DLD1 (cell line): ENCODE results near the gene MITF.

Experiments used
- in situ Hi-C: cut with HindIII; loops from 2 replicates; pipeline ENCODE4 v1.10.0; 2017; ENCODE audit warnings: low sequenced_read_pairs

MITF gene

DNA sequence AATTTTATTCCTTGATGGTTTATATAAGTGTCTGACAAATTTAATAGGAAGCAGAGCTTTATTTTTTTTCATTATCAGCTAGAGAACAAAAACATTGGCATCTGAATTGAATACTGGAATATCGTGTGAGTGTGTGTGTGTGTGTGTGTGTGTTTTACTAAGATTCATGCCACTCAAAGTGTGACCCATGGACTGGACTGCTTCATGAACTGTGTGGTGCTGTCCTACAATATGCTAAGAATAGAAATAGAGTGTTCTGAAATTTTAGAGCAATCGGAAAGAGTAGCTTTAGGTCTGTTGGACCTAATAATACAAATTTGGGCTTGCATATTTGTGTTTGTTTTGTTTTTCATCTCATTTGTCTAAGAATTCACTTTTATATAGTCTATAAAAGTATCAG lies 89.6 kb downstream of the MITF start:
- in situ Hi-C loops = no loop called here

DNA sequence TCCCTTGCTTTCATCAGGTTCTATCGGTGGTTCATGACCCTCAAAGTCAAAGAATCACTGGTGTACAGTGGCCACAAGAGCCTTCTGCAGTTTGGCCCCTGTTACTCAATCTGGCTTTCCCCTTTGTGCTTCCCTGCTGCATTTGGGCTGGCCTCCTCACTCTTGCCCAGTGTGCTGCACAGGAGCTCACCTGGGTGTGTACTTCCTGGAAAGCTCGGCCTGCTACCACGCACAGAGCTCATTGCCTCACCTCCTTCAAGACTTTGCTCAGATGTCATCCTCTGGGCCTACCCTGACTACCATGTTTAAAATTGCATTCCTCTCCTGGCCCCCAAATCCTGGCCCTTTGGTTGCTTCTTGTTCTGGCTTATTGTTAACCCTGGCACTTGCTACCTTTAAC lies 90.9 kb downstream of the MITF start:
- in situ Hi-C loops = no loop called here

DNA sequence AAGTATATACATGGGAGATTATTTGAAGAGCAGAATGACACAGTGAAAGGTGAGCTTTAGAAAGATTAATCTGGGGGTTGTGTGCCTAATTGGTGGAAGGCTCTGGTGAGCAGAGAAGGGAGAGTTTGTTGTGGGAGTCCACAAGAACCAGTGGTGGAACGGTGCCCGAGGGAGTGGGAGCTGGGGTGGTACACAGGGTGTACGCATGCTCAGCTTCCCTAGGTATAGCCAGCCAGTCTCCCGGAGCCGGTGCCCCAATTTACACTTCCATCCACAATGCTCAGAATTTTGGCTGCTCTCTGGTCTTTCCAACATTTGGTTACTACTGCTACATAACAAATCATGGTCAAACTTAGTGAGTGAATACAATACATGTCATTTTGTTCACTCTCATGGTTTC lies 92.5 kb downstream of the MITF start:
- in situ Hi-C loops = no loop called here

DNA sequence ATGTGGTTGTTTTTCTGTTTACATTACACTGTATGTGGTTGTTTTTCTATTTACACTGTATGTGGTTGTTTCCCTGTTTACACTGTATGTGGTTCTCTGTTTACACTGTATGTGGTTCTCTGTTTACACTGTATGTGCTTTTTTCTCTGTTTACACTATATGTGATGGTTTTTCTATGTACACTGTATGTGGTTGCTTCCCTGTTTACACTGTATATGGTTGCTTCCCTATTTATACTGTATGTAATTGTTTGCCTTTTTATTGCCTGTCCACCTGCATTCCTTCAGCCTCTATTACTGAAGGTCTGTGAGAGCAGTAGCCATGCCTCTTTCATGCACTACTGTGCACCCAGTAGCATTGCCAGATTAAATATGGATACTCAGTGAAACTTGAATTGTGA lies 94.3 kb downstream of the MITF start:
- in situ Hi-C loops = no loop called here

DNA sequence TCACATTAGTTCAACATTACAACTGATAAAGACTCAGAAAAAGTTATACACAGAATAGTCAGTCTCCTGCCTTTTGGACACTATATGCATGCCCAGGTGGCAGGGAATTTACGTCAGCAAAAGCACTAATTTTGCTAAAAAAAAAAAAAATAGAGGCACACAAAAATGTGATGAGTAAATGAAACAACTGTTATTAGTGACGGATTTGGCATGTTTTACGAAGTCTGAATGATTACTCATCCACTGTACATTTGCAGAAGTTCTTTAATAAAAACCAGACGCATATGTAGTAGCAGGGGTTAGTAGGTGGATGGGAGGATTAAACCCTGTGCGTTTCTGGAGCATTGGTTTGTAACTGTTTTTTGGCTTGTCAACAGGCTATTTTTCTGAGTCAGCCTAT lies 99.0 kb downstream of the MITF start:
- in situ Hi-C loops = no loop called here

DNA sequence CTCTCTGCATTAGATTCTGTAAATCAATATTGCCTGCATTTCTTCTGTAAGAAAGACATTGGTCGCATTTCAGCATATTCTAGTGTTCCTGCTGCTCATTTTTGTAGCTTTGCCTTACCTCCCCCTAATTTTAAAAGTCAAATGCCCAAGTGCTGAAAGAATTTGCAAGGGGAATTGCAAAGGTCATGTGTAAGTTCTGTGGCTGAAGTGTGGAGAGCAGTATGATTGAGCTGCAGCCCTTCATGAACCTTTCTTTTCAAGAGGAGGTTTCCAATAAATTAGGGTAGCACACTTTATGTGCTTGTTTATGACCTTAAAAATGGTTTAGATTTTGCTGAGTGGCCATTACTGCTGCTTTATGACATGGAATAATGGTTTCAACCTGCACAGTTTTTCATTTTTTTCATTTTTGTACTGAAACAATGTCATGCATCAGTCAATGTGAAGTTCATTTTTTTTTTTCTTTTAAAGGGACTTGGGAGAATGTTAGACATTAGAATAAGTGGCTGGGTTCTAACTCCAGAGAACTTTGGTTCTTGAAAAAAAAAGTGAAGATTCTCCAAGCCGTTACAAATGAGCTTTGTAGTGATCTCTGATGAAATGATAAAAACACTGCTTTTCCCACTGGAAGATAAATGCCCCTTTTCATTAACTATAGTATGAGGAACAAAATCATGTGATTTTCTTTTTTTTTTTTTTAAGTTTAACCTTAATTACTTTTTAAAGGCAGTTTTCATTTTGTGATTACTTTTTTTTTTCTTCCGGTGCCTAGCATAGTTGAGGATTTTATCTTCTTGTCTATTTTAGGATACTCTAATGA lies 99.6 kb downstream of the MITF start:
- in situ Hi-C loops = no loop called here

DNA sequence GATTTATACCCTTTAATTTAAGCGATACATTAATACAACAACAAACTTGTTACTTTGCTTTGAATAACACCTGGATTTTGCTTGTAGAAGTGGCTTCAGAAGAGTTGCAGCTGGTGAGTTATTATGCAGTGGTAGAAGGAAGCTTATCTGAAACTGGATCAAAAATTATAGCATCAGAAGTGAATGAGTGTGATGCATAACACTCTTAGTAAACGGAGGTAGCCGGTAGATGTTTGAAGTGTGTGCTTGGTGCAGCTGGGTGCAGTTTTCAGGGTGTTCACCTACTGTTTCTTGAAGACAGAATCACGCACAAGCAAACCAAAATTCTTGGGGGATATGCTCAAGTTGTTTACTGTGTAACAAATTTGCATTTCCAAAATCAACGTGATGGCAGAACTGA lies 103.1 kb downstream of the MITF start:
- in situ Hi-C loops = no loop called here

DNA sequence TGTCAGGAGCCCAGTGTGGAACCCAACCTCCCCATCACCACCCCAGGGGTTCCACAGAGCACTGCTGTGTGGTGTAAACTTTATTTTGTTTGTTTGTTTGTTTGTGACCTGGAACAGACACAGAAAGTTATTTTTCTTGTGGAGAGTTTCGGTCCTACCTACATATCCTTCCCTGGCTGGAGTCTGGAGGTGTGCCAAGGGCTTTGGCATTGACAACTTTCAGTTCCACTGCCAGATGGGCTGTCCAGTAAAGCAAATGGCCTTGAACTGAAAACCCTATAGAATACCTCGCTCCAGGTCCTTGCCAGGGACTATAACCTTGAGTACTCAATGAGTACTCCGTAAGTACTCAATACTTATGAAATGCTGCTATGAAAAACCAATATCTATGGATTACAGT lies 103.5 kb downstream of the MITF start:
- in situ Hi-C loops = no loop called here

DNA sequence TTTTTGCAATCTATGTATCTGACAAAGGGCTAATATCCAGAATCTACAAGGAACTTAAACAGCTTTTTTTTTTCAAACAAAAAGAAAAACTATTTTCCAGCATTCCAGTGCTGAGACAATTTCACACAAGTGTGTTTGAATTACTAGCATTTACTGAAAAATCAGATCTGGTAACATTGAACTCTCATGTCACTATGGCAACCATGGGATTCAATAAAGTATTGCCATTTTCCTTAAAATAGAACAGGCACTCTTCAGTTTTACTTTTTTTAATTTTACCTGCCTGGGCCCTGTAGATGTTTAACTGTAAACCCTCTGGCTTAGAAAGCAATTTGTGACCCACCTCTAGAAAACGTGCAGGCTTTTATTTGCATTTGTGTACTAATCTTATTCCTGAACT lies 105.4 kb downstream of the MITF start:
- in situ Hi-C loops = no loop called here

DNA sequence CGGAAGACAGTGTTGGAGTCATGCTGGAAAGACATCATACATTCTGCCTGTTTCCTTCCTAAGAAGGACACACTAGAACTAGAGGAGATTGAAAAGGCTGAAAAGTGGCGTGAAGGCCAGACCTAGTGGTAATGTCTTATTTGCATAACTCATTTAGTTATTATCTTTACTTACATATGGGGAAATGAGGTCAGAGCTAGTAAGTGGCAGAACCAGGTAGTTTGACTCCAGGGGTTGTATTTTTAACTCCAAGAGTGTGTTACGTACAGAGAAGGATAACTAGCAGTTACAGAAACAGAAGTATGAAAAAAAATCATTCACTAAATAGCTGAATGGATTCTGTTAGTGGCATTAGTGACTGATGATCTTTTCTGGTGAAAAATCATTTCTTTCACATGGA lies 108.0 kb downstream of the MITF start:
- in situ Hi-C loops = no loop called here

DNA sequence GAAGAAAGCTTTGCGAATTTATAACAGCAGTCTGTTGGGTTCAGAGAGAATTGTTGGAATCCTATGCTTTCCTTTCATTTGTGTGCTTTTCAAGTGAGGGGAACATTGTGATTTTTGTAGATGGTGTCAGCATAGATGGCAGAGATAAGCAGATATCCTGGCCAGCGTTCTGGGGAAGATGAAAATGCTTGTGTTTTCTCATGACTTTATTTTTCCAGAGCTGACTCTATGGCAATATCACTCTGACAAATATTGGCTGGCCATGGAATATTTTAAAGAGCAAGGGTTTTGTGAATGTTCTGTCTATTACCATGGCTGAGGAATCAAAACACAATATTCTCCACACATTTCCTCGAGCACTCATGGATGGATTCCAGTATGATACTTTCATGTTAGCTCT lies 108.8 kb downstream of the MITF start:
- in situ Hi-C loops = no loop called here

DNA sequence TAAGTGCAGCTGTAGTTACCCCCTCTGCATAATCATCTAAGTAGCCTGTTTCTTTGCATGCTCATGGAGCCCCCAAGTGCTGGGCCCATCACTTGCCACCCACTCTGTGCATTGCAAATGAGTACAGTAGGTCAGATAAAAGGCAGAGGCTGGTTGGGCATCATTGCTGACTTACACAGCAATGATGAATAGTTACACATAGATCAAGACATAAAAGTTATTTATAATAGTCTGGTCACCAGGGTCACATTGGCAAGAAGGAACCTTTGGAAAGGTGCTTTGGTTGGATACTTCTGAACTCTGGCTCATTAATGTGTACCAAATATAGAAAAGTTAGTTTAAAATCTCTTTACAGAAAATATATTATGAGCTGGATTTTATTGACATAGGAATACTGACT lies 111.6 kb downstream of the MITF start:
- in situ Hi-C loops = no loop called here

DNA sequence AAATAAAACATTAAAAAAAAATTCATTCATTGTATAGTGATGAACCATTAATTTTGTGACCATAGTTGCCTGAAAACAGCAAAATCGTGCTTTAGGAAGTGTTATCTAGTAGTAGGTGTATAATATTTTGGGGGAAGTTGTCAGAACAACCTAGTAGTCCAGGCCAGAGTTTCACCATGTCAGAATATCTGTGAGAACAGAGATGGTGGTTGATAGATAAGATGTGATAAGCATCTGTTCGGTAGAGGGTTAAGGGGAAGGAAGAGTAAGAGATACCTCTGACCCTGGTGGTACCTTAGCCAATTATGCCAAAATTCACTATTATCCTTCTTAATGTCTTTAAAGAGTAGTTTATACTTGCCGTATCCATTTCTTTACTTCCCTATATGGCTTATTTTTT lies 113.8 kb downstream of the MITF start:
- in situ Hi-C loops = no loop called here

DNA sequence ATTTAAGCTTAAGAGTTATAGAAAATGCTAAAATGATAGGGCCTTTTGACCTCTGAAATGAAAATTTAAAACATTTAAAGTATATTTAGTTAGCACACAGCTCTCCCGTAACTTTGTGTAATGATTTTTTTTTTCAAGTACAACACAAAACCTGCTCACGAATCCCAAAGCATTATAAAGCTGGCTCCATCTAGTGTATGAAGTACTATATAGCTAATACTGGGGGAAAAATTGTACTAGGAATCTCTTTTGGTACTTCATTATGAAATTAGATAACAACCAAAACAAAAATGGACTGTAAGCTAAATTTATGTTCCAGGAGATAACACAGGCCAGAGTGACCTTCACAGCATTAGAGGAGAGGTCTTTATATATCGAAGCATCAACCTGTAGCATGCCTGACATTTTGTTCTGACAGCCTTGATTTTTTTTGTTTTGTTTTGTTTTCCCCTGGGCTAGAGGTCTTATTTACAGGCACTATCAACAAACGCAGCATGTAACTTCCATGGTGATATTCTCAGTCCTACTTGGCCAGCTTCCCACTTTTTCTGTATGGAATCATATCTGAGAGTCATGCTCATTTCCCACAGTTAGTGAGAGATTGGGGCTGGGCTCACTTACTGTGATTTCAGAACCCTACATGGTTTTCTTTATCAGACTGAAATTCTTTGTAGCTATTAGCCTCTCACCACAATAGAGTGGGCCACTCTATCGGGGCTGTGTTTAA lies 116.3 kb downstream of the MITF start:
- in situ Hi-C loops = no loop called here

DNA sequence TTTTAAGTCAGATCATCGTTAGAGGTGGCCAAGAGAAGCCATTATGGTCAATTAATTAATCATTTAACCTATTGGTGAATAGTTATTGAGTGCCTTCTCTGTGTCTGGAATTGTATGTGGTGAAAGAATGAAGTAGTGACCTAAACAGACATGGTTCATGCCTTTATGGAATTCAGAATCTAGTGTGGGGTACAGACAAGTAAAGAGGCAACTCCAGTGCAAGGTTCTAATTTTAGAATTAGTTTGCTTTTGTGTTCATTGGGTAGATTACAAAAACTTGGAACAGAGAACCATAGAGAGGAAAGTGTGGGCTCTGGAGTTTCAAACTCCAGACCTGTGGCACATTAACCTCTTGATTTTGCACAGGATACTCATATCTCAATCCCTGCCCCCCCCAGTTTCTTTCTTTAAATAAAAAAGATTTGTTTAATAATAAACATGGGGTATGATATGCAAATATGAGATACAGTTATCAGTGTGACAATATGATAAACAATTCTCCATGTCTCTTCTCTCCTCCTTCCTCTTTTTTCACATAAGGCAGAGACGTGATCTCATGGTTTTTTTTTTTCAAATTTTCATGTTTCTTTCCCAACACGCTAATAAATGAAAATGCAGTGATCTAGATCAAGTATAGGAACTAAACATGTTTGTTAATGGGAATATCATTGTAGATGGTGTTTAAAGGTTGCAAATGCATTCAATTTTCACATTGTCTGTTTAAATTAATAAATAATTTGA lies 117.9 kb downstream of the MITF start:
- in situ Hi-C loops = no loop called here

DNA sequence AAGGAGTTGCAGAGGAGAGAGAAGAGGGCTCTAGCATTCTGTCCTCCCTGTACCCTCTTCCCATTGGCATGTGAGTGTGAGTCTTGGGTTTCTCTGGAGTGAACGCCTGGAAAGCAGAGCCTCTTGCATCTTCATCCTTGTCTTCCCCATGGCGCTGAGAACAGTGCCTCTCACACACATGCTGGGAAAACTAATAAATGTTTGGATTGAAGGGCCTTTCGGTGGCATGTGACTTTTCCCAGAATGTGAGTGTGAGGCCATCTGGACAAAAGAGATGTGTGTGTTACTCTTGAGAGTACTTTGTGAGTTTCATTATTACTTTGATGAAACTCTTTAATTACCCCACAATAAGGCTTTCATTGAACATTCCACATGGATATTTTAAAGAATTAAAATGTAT lies 122.3 kb downstream of the MITF start:
- in situ Hi-C loops = no loop called here

DNA sequence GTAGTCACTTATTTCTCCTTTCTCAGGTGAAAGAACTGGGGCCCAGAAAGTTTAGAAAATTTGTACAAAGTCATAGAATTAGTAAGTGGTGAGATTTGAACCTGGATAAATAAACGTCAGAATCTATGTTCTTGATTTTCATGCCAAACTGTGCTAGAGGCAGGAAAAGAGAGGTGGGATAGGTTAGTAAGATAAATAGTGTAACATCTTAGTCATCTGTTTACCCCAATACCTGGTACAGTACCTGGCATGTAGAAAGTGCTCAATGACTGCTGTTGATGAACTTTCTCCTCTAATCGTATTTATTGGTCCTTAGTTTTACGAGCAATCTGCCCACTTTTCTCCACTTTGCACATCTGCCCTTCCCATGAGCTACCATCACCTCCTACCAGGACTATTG lies 124.9 kb downstream of the MITF start:
- in situ Hi-C loops = no loop called here

DNA sequence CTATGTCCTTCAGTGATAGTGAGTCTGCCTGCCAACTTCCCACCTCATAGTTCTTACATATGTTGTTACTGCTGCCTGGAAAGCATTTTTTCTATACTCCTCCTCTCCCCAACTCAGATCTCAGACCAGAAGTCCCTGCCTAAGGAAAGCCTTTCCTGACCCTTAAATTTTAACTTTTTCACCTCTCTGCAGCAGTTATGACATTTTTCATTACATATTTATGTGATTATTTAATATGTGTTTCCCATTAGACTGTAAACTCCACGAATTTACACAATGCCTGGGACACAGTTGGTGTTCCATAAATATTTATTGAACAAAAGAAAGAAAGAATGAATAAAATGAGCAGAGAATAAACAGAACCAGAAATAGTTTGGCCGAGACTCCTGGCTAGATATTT lies 125.5 kb downstream of the MITF start:
- in situ Hi-C loops = no loop called here

DNA sequence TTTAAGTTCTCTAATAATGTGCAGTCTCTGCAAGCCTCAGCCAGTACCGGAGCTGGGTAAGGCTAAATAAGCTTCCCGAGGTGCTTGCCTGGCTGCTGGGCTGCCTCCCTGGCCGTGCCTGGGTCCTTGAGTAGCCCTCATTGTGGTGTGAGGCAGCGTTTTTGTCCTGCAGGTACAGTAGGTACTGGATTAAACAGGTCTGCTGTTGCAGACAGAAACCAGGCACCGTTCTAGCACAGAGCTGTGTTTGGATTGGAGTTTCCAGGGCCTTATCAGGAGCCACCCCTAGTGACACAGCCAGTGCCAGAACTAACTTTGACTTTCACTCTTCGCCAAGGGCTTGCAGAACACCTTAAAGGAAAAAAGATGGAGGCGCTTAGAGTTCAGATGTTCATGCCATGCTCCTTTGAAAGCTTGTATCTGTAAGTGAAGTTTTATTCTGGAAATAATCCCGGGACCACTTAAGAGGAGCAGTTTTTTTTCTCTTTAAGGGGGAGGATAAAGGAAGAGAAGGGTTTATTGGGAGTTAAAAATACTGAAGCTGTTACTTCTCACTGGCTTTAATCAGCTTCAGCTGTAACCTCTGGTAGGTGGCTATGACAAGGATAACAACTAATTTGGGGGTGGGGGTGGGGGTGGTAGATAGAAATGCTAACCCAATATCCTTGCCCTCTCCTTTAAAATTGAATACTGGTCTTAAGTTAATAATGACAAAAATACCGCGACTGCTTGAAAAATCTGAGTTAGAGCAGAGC lies 126.8 kb downstream of the MITF start:
- in situ Hi-C loops = no loop called here

DNA sequence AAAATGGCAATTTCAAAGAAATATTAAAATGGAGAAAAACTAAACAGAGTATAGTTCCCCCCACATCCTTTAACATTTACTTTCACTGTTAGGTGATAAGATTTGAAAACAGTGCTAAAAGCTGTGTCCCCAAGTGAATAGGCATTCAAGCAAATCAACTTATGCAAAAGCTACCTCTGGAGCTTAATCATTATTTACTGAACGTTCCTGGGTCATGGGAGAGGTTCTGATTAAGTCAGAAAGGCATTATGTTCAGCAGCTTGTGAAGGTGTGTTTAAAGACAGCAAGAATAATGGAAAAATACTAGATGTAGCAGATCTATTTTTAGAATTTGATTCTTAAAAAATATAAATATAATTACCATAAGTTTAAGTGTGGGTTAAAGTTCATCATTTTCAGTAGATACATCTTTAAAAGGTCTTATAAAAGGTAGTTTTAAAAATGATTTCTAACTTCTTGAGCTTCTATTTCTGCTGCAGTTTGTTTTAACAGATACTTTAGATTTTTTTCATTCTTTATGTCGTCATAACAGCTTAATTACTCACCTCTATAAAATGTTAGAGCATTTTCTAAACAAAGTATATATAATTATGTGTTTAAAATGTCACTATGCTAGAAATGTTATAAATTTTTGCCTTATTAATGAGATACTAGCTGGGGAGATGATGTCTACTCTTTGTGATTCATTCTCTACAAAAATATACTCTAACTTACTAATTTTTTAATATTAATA lies 127.9 kb downstream of the MITF start:
- in situ Hi-C loops = no loop called here
